Esophagus muscularis mucosa (tissue), 4 donors: Measurements from ENCODE around the gene TTLL5. TPM values are rescaled to one million over a fixed set of nuclear protein-coding genes. Genes with fewer than 3 reads are reported as not detected.

Experiments used
- DNase-seq: peaks from one replicate; pipeline ENCODE4 v3.0.0-alpha.2; 2017; ENCODE audit errors: extremely low spot score
- H3K27ac ChIP-seq, 4 donors: fragments of 200-600 bp; sonication (generic); replicated peaks in 1 of 4; 1 replicate in 3 of 4; 2 replicates in 1 of 4; pipeline ENCODE4 v1.5.1; 2016 to 2019; ENCODE audit warnings: mild to moderate bottlenecking in 1 of 4
- H3K27me3 ChIP-seq, 4 donors: fragments of 200-600 bp; sonication (generic); one replicate each; pipeline versions ENCODE4 v1.5.1 to v1.6.0; 2016 to 2019
- H3K36me3 ChIP-seq, 4 donors: fragments of 200-600 bp; sonication (generic); one replicate each; pipeline ENCODE4 v1.5.1; 2016 to 2019
- H3K4me1 ChIP-seq, 4 donors: fragments of 200-600 bp; sonication (generic); one replicate each; pipeline ENCODE4 v1.5.1; 2016 to 2019
- H3K4me3 ChIP-seq, 4 donors: fragments of 200-600 bp; sonication (generic); 1 replicate in 2 of 4; 2 replicates in 2 of 4; pipeline ENCODE4 v1.5.1; 2016 to 2019; ENCODE audit warnings: mild to moderate bottlenecking in 4 of 4, moderate library complexity in 1 of 4
- H3K9me3 ChIP-seq, 4 donors: fragments of 200-600 bp; sonication (generic); 1 replicate in 3 of 4; 2 replicates in 1 of 4; pipeline ENCODE4 v1.5.1; 2016 to 2019
- EP300 ChIP-seq: sonication (generic); formaldehyde crosslinking; IDR thresholded peaks from one replicate; pipeline ENCODE4 v1.6.1; 2017; ENCODE audit warnings: antibody characterized with exemption
- POLR2A ChIP-seq: fragments of 450-650 bp; IDR thresholded peaks from one replicate; pipeline ENCODE4 v1.6.1; 2017; ENCODE audit warnings: antibody characterized with exemption, moderate library complexity, mild to moderate bottlenecking, low read depth
- POLR2AphosphoS5 ChIP-seq, 2 donors: sonication (generic); formaldehyde crosslinking; IDR thresholded peaks; one replicate each; pipeline ENCODE4 v1.6.1; 2017; ENCODE audit warnings: antibody characterized with exemption in 2 of 2
- WGBS: methylation state at CpG from one replicate; pipeline ENCODE4 v1.1.5; 2018; 5-methylcytosine and 5-hydroxymethylcytosine counted together
- intact Hi-C: fragments of 100-400 bp; cut with DNase I; formaldehyde crosslinking; loops from one replicate; pipeline ENCODE4 v1.15.1; 2023
- total RNA-seq, 4 donors: library from RNA; depleted of rRNA; stranded (reverse); fragments of >200 nt; gene quantifications; one replicate each; pipeline versions ENCODE4 v1.1.0 to v1.2.1, GENCODE V29; 2016
- TF ChIP-seq, protein P1 (sequence below), 3 experiments: fragments of 200-600 bp in 2 of 3; fragments of 450-650 bp in 1 of 3; sonication (generic) in 2 of 3; IDR thresholded peaks; one replicate each; pipeline ENCODE4 v1.5.1; 2017 to 2019; ENCODE audit warnings: antibody characterized with exemption in 3 of 3, mild to moderate bottlenecking in 2 of 3, moderate library complexity in 1 of 3

TTLL5 gene
- total RNA-seq, 4 donors from 2014 or later, result 16.9 to 26.6 (median 21.2) TPM

- H3K4me1 ChIP-seq, result peaks cover 28 to 55% (median 48%) of the 10 kb centered on the region in 4 donors
- TF ChIP-seq POLR2A (no peak), POLR2AphosphoS5 (IDR thresholded peaks at IDR 0.05) (peak in 1 of 2 donors; percentile 26), EP300 (no peak)
- TF ChIP-seq, protein P1, sequence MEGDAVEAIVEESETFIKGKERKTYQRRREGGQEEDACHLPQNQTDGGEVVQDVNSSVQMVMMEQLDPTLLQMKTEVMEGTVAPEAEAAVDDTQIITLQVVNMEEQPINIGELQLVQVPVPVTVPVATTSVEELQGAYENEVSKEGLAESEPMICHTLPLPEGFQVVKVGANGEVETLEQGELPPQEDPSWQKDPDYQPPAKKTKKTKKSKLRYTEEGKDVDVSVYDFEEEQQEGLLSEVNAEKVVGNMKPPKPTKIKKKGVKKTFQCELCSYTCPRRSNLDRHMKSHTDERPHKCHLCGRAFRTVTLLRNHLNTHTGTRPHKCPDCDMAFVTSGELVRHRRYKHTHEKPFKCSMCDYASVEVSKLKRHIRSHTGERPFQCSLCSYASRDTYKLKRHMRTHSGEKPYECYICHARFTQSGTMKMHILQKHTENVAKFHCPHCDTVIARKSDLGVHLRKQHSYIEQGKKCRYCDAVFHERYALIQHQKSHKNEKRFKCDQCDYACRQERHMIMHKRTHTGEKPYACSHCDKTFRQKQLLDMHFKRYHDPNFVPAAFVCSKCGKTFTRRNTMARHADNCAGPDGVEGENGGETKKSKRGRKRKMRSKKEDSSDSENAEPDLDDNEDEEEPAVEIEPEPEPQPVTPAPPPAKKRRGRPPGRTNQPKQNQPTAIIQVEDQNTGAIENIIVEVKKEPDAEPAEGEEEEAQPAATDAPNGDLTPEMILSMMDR (IDR thresholded peaks at IDR 0.05), result no peak
- no peak for DNase-seq
- intact Hi-C loops, result no loop called here
- no peaks in the 10 kb centered on the region for H3K27me3 ChIP-seq
- no peak overlapping the region for H3K4me3 ChIP-seq
- peak overlapping the region; percentile 83 to 86 (median 84) for H3K27ac ChIP-seq
- 42% methylated on average over 5 of the region's 7 CpGs for WGBS
- peaks cover 0 to 12% (median 8%) of the 10 kb centered on the region in 4 donors for H3K36me3 ChIP-seq
- H3K9me3 ChIP-seq, result no peaks in the 10 kb centered on the region
These were observed 161.6 kb downstream of the TTLL5 start for GRCh38 chr14:75822522-75823141.

GRCh38 chr14:75823334-75823733 lies 162.3 kb downstream of the TTLL5 start:
- Histone ChIP-seq H3K4me3 (no peak overlapping the region), H3K27me3 (no peaks in the 10 kb centered on the region), H3K27ac (peak overlapping the region; percentile 83 to 86 (median 84)), H3K4me1 (peaks cover 28 to 55% (median 48%) of the 10 kb centered on the region in 4 donors), H3K36me3 (peaks cover 0 to 12% (median 8%) of the 10 kb centered on the region in 4 donors), H3K9me3 (no peaks in the 10 kb centered on the region)
- TF ChIP-seq POLR2AphosphoS5 (IDR thresholded peaks at IDR 0.05) (peak; percentile 38 to 46), POLR2A (no peak)
- WGBS, result 8% methylated on average over 4 of the region's 4 CpGs
- DNase-seq, result no peak
- intact Hi-C loops, result no loop called here

DNA sequence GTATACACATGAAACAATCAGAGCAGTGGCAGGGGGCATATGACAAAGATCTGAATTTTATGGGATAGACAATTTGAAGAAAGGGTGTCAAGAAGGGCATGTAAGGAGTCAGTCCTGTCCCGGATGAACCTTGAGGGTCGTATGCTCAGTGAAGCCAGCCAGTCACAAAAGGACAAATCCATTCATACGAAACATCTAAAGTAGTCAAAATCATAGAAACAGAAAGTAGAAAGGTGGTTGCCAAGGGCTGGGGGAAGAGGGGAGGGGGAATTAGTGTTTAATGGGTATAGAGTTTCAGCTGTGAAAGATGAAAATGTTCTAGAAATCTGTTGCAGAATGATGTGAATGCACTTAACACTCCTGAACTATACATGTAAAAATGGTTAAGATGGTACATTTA lies 163.3 kb downstream of the TTLL5 start:
- intact Hi-C loops, result no loop called here
- TF ChIP-seq POLR2A (no peak), EP300 (no peak), POLR2AphosphoS5 (IDR thresholded peaks at IDR 0.05) (no peak)
- TF ChIP-seq, protein P1 (IDR thresholded peaks at IDR 0.05), result no peak
- Histone ChIP-seq H3K9me3 (no peaks in the 10 kb centered on the region), H3K36me3 (peaks cover 0 to 12% (median 8%) of the 10 kb centered on the region in 4 donors), H3K27me3 (no peaks in the 10 kb centered on the region), H3K4me3 (no peak overlapping the region), H3K4me1 (peaks cover 28 to 55% (median 48%) of the 10 kb centered on the region in 4 donors), H3K27ac (peak overlapping the region; percentile 83 to 86 (median 84))
- no peak for DNase-seq
- WGBS, result 79% methylated on average over 3 of the region's 3 CpGs

DNA sequence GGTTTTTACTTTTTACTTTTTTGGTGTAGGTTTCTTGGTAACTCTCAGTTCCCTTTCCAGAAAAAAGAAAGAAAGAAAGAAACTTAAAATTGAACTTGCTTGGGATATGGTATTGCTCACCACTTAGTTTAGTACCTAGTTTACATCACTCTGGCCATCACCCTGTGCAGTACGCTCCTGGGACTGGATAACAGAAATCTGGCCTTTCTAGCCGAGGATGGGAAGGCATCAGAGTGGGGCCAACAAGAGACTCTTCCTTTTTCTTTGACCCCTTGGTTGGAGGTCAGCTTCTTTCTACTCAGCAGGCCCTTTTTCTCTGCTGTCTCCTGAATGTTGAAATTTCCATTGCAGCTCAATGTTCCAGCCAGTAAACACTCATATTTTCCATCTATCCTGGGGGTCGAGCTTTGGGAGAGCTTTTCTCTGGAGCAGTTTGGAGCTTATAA lies 164.1 kb downstream of the TTLL5 start:
- intact Hi-C loops, result no loop called here
- TF ChIP-seq, protein P1 (IDR thresholded peaks at IDR 0.05), result no peak
- TF ChIP-seq POLR2AphosphoS5 (IDR thresholded peaks at IDR 0.05), result peak; percentile 21 to 47
- H3K4me3 ChIP-seq, result no peak overlapping the region

DNA sequence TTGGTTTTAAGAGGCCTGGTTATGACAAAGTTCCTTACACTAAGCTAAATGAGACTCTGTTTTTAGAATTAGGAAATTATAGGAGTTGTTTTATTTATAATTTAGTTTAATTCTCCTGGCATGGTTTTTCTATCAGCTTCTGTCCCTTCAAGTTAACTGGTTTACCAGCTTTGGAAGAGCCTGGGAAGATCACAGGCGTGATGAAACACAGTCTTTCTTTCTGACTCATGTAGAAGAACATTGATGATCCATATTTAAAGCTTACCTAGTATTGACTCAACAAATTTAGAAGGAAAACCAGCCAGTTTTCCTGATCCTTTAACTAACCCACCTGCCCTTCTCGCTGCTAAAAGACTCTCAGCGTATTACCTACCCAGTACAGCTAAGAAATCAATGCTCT lies 165.6 kb downstream of the TTLL5 start:
- H3K9me3 ChIP-seq, result no peaks in the 10 kb centered on the region
- DNase-seq, result no peak
- peak overlapping the region; percentile 21 to 86 (median 83) for H3K27ac ChIP-seq
- intact Hi-C loops, result no loop called here
- H3K4me3 ChIP-seq, result no peak overlapping the region
- TF ChIP-seq POLR2A (no peak), EP300 (no peak), POLR2AphosphoS5 (IDR thresholded peaks at IDR 0.05) (no peak)
- TF ChIP-seq, protein P1 (IDR thresholded peaks at IDR 0.05), result no peak
- WGBS, result 91% methylated on average over 3 of the region's 3 CpGs
- H3K27me3 ChIP-seq, result no peaks in the 10 kb centered on the region
- H3K4me1 ChIP-seq, result peaks cover 28 to 61% (median 54%) of the 10 kb centered on the region in 4 donors
- H3K36me3 ChIP-seq, result no peaks in the 10 kb centered on the region

More for the DNA sequence above, 164.1 kb downstream of the TTLL5 start:
- Histone ChIP-seq H3K36me3 (peaks cover 0 to 7% (median 1%) of the 10 kb centered on the region in 4 donors), H3K27me3 (no peaks in the 10 kb centered on the region), H3K4me1 (peaks cover 28 to 55% (median 48%) of the 10 kb centered on the region in 4 donors), H3K9me3 (no peaks in the 10 kb centered on the region), H3K27ac (peak overlapping the region; percentile 83 to 86 (median 84))
- DNase-seq, result no peak
- WGBS, result 25% methylated on average over 3 of the region's 3 CpGs
